HG03571 (cell line): ENCODE data around the gene SLC37A1.

ENCODE experiments used
- ATAC-seq: cut with Tn5 transposase; IDR thresholded peaks from one replicate; pipeline ENCODE4 v1.9.1; 2021; ENCODE audit not compliant: unreplicated experiment

The SLC37A1 gene

DNA sequence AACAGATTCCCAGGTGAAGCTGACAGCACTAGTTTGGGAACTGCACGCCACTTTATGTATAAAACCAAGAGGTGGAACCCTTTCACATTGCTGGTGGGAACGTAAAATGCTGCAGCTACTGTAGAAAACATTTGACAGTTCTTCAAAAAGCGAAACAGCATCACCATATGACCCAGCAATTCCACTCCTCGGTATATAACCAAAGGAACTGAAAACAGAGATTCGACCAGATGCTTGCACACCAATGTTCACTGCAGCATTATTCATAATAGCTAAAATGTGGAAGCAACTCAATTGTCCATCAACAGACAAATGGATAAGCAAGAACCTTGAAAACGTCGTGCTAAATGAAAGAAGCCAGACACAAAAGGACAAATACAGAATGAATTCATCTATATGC, 35.1 kb upstream of the SLC37A1 start:
- ATAC-seq: no peak

- ATAC-seq: no peak
Observed at GRCh38 chr21:42479582-42479981, 34.1 kb upstream of the SLC37A1 start.

GRCh38 chr21:42480736-42481135, 32.9 kb upstream of the SLC37A1 start:
- no peak for ATAC-seq

GRCh38 chr21:42481169-42481568, 32.5 kb upstream of the SLC37A1 start:
- no peak for ATAC-seq

DNA sequence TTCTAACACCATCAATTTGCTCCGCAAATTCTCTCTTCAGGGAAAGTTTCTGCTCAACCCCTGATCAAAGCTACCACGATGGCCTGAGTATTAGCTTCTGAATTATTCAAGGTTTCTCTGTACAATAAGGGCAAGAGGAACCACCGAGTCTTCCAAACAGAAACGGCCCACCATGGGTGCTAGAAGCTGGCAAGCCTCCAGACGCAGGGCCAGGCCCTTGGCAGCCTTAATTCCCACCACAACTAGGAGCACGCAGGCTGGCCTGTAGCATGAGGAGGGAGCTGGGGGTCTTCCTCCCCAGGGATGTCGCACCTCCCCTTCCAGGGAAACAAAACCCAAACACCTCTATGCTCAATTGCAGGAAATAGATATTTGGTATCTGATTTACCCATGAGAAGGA, 28.7 kb upstream of the SLC37A1 start:
- no peak for ATAC-seq

- ATAC-seq: no peak
Observed at GRCh38 chr21:42486072-42486471, 27.6 kb upstream of the SLC37A1 start.

GRCh38 chr21:42486531-42486930, 27.1 kb upstream of the SLC37A1 start:
- no peak for ATAC-seq

DNA sequence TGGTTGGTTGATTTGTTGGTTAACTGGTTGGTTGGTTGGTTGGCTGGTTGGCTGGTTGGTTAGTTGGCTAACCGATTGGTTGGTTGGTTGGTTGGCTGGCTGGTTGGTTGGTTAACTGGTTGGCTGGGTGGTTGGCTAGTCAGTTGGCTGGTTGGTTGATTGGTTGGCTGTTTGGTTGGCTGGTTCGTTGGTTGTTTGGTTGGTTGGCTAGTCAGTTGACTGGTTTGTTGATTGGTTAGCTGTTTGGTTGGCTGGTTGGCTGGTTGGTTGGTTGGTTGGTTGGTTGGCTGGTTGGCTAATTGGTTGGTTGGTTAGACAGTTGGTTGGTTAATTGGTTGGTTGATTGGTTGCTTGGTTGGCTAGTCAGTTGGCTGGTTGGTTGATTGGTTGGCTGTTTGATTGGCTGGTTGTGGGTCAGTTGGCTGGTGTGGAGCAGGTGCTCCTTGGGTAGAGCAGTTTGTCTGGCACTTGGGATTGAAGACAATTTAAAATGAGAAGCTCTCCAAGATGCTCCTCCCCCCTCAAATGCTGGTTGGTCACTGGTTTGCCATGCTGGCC, 24.6 kb upstream of the SLC37A1 start:
- no peak for ATAC-seq

- no peak for ATAC-seq
Observed at GRCh38 chr21:42489991-42490390, 23.7 kb upstream of the SLC37A1 start.

- ATAC-seq: no peak
Observed at GRCh38 chr21:42490720-42491119, 22.9 kb upstream of the SLC37A1 start.

- no peak for ATAC-seq
Observed at GRCh38 chr21:42491328-42491727, 22.3 kb upstream of the SLC37A1 start.

DNA sequence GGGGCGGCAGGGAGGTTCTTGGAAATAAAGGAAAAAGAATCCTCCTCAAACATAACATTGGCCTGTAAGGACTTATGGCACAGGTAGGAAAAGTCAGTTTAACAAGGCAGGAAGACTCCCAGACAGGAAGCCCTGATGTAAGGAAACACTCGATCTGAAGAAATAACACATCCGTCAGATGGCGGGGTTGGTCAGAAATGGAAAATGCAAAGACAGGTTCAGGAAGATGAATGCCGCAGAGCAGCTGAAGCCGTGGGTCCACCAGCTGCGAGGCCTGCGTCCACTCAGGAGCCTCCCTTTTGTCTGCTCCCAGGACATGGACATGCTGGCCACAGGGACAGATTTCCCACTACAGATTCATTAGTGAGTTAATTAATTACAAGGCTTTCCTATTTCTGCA, 21.5 kb upstream of the SLC37A1 start:
- no peak for ATAC-seq

DNA sequence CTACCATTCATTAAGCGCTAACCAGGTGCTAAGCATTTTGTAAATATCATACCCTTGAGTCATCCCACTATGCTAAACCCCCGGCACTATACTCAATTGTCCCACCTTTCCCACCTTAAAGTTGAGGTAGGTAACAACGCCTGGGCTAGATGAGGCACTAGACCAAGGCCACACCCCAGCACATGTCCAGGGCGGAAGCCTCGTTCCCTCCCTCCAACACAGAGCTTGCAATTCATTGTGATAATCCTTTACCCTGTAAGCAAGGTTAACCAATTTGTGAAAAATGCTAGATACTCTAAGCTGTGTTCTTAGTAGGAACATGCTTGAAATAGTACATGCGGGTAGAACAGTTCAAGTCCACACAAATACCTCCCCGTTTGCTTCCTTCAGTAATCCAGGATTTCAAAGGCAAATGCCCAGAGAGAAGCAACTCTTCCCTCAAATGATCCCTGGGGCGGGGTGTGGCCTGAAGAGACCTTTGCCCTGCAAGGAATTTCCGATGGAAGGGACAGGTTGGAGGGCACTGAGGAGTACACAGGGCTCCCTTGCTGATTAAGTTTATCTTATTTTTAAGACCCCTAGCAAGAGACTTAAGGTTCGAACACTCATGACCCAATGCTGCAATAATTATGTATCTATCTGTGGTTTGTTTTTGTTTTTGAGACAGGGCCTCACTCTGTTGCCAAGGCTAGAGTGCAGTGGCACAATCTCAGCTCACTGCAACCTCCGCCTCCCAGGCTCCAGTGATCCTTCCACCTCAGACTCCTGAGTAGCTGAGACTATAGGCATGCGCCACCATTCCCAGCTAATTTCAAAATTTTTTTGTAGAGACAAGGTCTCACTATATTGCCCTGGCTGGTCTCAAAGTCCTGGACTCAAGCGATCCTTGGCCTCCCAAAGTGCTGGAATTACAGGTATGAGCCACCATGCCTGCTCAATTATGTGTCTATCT, 20.3 kb upstream of the SLC37A1 start:
- ATAC-seq: no peak

GRCh38 chr21:42495027-42495426, 18.6 kb upstream of the SLC37A1 start:
- no peak for ATAC-seq

GRCh38 chr21:42495765-42496119, 17.9 kb upstream of the SLC37A1 start:
- ATAC-seq: no peak

- ATAC-seq: peak; percentile 98
Observed at GRCh38 chr21:42496120-42496838, 17.4 kb upstream of the SLC37A1 start, which contains the start of gene RSPH1. Gene RSPH1 (minus strand): TSS chr21:42496224. CDS start chr21:42496186, 38 bp downstream.

DNA sequence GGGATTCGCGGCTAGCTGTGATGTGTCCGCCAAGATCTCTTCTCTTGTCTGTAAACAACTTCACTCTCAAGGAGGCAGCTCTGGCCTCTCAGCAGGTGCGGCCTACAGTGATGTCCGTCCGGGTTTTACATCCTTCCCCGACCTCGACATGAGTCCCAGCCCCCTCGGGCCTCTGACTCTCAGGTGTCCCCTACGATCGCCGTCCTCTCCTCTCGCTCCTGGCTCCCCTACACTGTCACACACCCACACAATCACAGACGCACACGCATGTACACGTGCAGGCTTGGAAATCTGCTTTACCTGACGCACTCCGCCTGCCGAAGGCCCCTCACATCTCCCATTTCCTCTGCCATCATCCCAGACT, 16.8 kb upstream of the SLC37A1 start:
- ATAC-seq: no peak

DNA sequence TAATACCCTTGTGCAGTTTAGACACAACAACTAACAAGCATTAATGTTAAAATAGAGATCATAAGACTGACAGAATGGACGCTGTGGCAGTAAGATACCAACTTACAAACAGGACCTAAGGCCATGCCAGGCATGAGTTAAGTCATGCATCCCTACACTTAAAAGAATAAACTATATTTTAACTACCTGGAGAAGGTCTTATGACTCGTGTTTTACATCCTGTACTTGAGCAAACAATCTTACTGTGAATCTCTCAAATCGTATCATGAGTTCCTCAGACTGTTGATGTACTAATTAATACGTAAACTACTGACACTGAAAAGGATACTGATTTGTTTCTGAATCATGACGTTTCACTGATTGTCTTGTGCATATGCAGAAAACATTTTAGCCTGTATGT, 15.6 kb upstream of the SLC37A1 start:
- no peak for ATAC-seq

- no peak for ATAC-seq
Observed at GRCh38 chr21:42499444-42500112, 14.1 kb upstream of the SLC37A1 start.

- ATAC-seq: no peak
Observed at GRCh38 chr21:42500225-42500624, 13.4 kb upstream of the SLC37A1 start.

GRCh38 chr21:42500736-42501135, 12.9 kb upstream of the SLC37A1 start:
- no peak for ATAC-seq
